ENCODE results near the gene PPCS. TPM values are rescaled to one million over a fixed set of nuclear protein-coding genes. Genes with fewer than 3 reads are reported as not detected.
"Not testable (repeated sequence)": the region's sequence is repeated elsewhere in the genome, so short reads cannot be mapped to it uniquely, and the experiment has no call there.

Gene PPCS
- total and polyA plus RNA-seq, 2 experiments from 2014 or later = 66.8 to 106 TPM

GRCh38 chr1:42482635-42483153 lies 26.4 kb downstream of the PPCS start:
- H2AFZ ChIP-seq = no peak overlapping the region
- no peaks in the 10 kb centered on the region for H3K36me3 ChIP-seq (ENCODE audit: low read depth)
- H3K27ac ChIP-seq = no peak overlapping the region
- no peaks in the 10 kb centered on the region for H3K27me3 ChIP-seq (replicated peaks; ENCODE audit: insufficient read depth)
- peaks cover 7% of the 10 kb centered on the region; the same call in 1 of the 2 replicates for H3F3A ChIP-seq (ENCODE audit: insufficient read depth)
- in situ Hi-C loops (cut with MboI) = no loop called here
- no peak for DNase-seq
- 83 to 90% methylated on average over 2 of the region's 2 CpGs for WGBS, 2 experiments (ENCODE audit: low coverage in 1 of 2, low lambda C conversion rate in 2 of 2, missing lambda C conversion rate in 2 of 2)
- no peak overlapping the region for H3K4me3 ChIP-seq
- TF ChIP-seq EZH2 (IDR thresholded peaks at IDR 0.05; ENCODE audit: insufficient read depth, poor library complexity, severe bottlenecking) (no peak), EZH2phosphoT487 (IDR thresholded peaks at IDR 0.05; ENCODE audit: insufficient read depth, low read depth) (no peak)
- no peaks in the 10 kb centered on the region for H3K9me3 ChIP-seq (ENCODE audit: low read depth)
- H3K4me2 ChIP-seq (ENCODE audit: unreplicated experiment) = no peak overlapping the region
- no peak overlapping the region for H3K9ac ChIP-seq
- peaks cover 10% of the 10 kb centered on the region for H3K4me1 ChIP-seq (ENCODE audit: insufficient read depth)
- H3K79me2 ChIP-seq (ENCODE audit: insufficient read depth) = no peaks in the 10 kb centered on the region
- no peaks in the 10 kb centered on the region for H4K20me1 ChIP-seq (ENCODE audit: insufficient read depth)
- H3K9me2 ChIP-seq (ENCODE audit: insufficient read depth) = no peaks in the 10 kb centered on the region

DNA sequence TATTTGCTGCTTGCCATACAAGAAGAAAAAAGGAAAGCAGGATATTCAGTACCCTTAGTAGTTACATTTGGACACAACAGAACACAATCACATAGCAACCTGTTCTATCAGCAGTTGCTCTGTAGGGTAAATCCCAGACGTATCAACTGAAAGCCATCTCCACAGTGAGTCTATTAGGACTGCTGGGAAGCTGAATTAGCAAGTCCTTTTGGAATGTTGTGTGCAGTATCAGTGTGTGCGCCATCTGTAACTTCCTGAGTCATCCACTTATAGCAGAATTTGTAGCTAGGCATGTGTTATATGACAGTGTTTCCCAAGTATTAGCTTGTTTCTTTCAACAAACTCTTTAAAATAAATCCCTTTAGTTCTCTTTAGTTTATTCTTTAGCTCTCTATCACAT lies 28.0 kb downstream of the PPCS start:
- no peaks in the 10 kb centered on the region for H3K79me2 ChIP-seq (ENCODE audit: insufficient read depth)
- H3K9ac ChIP-seq = peak overlapping the region; percentile 53
- in situ Hi-C loops (cut with MboI) = no loop called here
- no peaks in the 10 kb centered on the region for H4K20me1 ChIP-seq (ENCODE audit: insufficient read depth)
- peak; percentile 94 for DNase-seq
- H3K9me3 ChIP-seq (ENCODE audit: low read depth) = no peaks in the 10 kb centered on the region
- H3K27ac ChIP-seq = peak overlapping the region; percentile 82
- peaks cover 7% of the 10 kb centered on the region; the same call in 1 of the 2 replicates for H3F3A ChIP-seq (ENCODE audit: insufficient read depth)
- TF ChIP-seq EZH2phosphoT487 (IDR thresholded peaks at IDR 0.05; ENCODE audit: insufficient read depth, low read depth) (no peak), EZH2 (IDR thresholded peaks at IDR 0.05; ENCODE audit: insufficient read depth, poor library complexity, severe bottlenecking) (no peak)
- no peak overlapping the region for H2AFZ ChIP-seq
- H3K4me2 ChIP-seq (ENCODE audit: unreplicated experiment) = peak overlapping the region; percentile 5
- 0 to 3% methylated on average over 2 of the region's 2 CpGs for WGBS, 2 experiments (ENCODE audit: low coverage in 1 of 2, low lambda C conversion rate in 2 of 2, missing lambda C conversion rate in 2 of 2)
- no peaks in the 10 kb centered on the region for H3K27me3 ChIP-seq (replicated peaks; ENCODE audit: insufficient read depth)
- peaks cover 10% of the 10 kb centered on the region for H3K4me1 ChIP-seq (ENCODE audit: insufficient read depth)
- H3K4me3 ChIP-seq = 0 out of 2 replicates have a peak overlapping the region, but pooled peaks have one; percentile 6
- H3K9me2 ChIP-seq (ENCODE audit: insufficient read depth) = no peaks in the 10 kb centered on the region
- no peaks in the 10 kb centered on the region for H3K36me3 ChIP-seq (ENCODE audit: low read depth)

- in situ Hi-C loops (cut with MboI) = no loop called here
Observed at GRCh38 chr1:42490237-42490636, 33.9 kb downstream of the PPCS start.

DNA sequence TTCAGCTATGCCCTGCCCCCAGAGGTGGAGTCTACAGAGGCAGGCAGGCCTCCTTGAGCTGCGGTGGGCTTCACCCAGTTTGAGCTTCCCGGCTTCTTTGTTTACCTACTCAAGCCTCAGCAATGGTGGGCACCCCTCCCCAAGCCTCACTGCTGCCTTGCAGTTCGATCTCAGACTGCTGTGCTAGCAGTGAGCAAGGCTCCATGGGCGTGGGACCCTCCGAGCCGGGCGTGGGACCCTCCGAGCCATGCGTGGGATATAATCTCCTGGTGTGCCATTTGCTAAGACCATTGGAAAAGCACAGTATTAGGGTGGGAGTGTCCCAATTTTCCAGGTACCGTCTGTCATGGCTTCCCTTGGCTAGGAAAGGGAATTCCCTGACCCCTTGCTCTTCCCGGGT lies 45.7 kb downstream of the PPCS start:
- H3K4me2 ChIP-seq (ENCODE audit: unreplicated experiment); H3K27me3 ChIP-seq (replicated peaks; ENCODE audit: insufficient read depth); H3K9me3 ChIP-seq (ENCODE audit: low read depth); H3K79me2 ChIP-seq (ENCODE audit: insufficient read depth); DNase-seq; H3K4me1 ChIP-seq (ENCODE audit: insufficient read depth); H3K27ac ChIP-seq; H3K36me3 ChIP-seq (ENCODE audit: low read depth); in situ Hi-C loops (cut with MboI); H3F3A ChIP-seq (ENCODE audit: insufficient read depth); H3K4me3 ChIP-seq; H3K9me2 ChIP-seq (ENCODE audit: insufficient read depth); H2AFZ ChIP-seq; H4K20me1 ChIP-seq (ENCODE audit: insufficient read depth); H3K9ac ChIP-seq: not testable (repeated sequence)
- WGBS, 2 experiments (ENCODE audit: low coverage in 1 of 2, low lambda C conversion rate in 2 of 2, missing lambda C conversion rate in 2 of 2) = 72 to 75% methylated on average over 10 to 11 of the region's 11 CpGs

More at GRCh38 chr1:42490237-42490636, 33.9 kb downstream of the PPCS start:
- no peak overlapping the region for H3K4me3 ChIP-seq
- no peaks in the 10 kb centered on the region for H3K36me3 ChIP-seq (ENCODE audit: low read depth)
- H3K4me2 ChIP-seq (ENCODE audit: unreplicated experiment) = no peak overlapping the region
- DNase-seq = no peak
- H3K9ac ChIP-seq = no peak overlapping the region
- H3K27ac ChIP-seq = no peak overlapping the region
- no peaks in the 10 kb centered on the region for H3K4me1 ChIP-seq (ENCODE audit: insufficient read depth)
- H3K9me2 ChIP-seq (ENCODE audit: insufficient read depth) = no peaks in the 10 kb centered on the region
- no peak overlapping the region for H2AFZ ChIP-seq
- TF ChIP-seq EZH2 (IDR thresholded peaks at IDR 0.05; ENCODE audit: insufficient read depth, poor library complexity, severe bottlenecking) (no peak), EZH2phosphoT487 (IDR thresholded peaks at IDR 0.05; ENCODE audit: insufficient read depth, low read depth) (no peak)
- H3F3A ChIP-seq (ENCODE audit: insufficient read depth) = no peaks in the 10 kb centered on the region
- H4K20me1 ChIP-seq (ENCODE audit: insufficient read depth) = no peaks in the 10 kb centered on the region
- H3K27me3 ChIP-seq (replicated peaks; ENCODE audit: insufficient read depth) = no peaks in the 10 kb centered on the region
- no peaks in the 10 kb centered on the region for H3K79me2 ChIP-seq (ENCODE audit: insufficient read depth)
- 90% methylated on average over 3 of the region's 3 CpGs for WGBS, 2 experiments (ENCODE audit: low coverage in 1 of 2, low lambda C conversion rate in 2 of 2, missing lambda C conversion rate in 2 of 2)
- no peaks in the 10 kb centered on the region for H3K9me3 ChIP-seq (ENCODE audit: low read depth)

Measured in GM23248 (cell line).